Activated CD8-positive, alpha-beta memory T cell treated with anti-CD3 and anti-CD28 coated beads for 4 hours (primary cell): ENCODE measurements around the gene PPP2R5C.
A peak's percentile ranks its signal among the peaks of the same experiment; 100 is the strongest.

Experiments
- DNase-seq, 2 donors: peaks; one replicate each; pipeline ENCODE4 v3.0.0-alpha.2; 2020; ENCODE audit warnings: low read depth in 2 of 2

PPP2R5C gene

GRCh38 chr14:101917413-101918017, 156.0 kb downstream of the PPP2R5C start:
- no peak for DNase-seq

- DNase-seq, result no peak
Measured at GRCh38 chr14:101918065-101918989, 156.8 kb downstream of the PPP2R5C start.

- DNase-seq, result no peak
Measured at GRCh38 chr14:101920271-101920670, 158.8 kb downstream of the PPP2R5C start.

- no peak for DNase-seq
Measured at GRCh38 chr14:101922866-101923265, 161.4 kb downstream of the PPP2R5C start.

GRCh38 chr14:101925152-101925551, 163.6 kb downstream of the PPP2R5C start:
- DNase-seq, result no peak

- no peak for DNase-seq
Measured at GRCh38 chr14:101926085-101926484, 164.6 kb downstream of the PPP2R5C start.

GRCh38 chr14:101926620-101927019, 165.1 kb downstream of the PPP2R5C start:
- DNase-seq, result no peak

- DNase-seq, result no peak
Measured at GRCh38 chr14:101927859-101928258, 166.3 kb downstream of the PPP2R5C start.

- no peak for DNase-seq
Measured at GRCh38 chr14:101928415-101928841, 166.9 kb downstream of the PPP2R5C start.

GRCh38 chr14:101929096-101929495, 167.6 kb downstream of the PPP2R5C start:
- no peak for DNase-seq

GRCh38 chr14:101929946-101930345, 168.4 kb downstream of the PPP2R5C start:
- no peak for DNase-seq

- no peak for DNase-seq
Measured at GRCh38 chr14:101932673-101933072, 171.2 kb downstream of the PPP2R5C start.

- no peak for DNase-seq
Measured at GRCh38 chr14:101933209-101933608, 171.7 kb downstream of the PPP2R5C start.

- no peak for DNase-seq
Measured at GRCh38 chr14:101934601-101935150, 173.2 kb downstream of the PPP2R5C start.

- no peak for DNase-seq
Measured at GRCh38 chr14:101937926-101938767, 176.6 kb downstream of the PPP2R5C start.

- no peak for DNase-seq
Measured at GRCh38 chr14:101939646-101940170, 178.2 kb downstream of the PPP2R5C start.

GRCh38 chr14:101944451-101944850, 182.9 kb downstream of the PPP2R5C start:
- no peak for DNase-seq

- no peak for DNase-seq
Measured at GRCh38 chr14:101945171-101945570, 183.7 kb downstream of the PPP2R5C start.

- DNase-seq, result no peak
Measured at GRCh38 chr14:101947577-101947903, 186.0 kb downstream of the PPP2R5C start.

GRCh38 chr14:101947904-101948665, 186.6 kb downstream of the PPP2R5C start:
- DNase-seq, result peak; percentile 100

GRCh38 chr14:101948666-101949216, 187.2 kb downstream of the PPP2R5C start:
- DNase-seq, result no peak
